ENCODE results near the gene COA8. TPM values are rescaled to one million over a fixed set of nuclear protein-coding genes. Genes with fewer than 3 reads are reported as not detected.

COA8 gene
- total RNA-seq, 2 experiments from 2014 or later: 28.3 to 34.3 TPM

DNA sequence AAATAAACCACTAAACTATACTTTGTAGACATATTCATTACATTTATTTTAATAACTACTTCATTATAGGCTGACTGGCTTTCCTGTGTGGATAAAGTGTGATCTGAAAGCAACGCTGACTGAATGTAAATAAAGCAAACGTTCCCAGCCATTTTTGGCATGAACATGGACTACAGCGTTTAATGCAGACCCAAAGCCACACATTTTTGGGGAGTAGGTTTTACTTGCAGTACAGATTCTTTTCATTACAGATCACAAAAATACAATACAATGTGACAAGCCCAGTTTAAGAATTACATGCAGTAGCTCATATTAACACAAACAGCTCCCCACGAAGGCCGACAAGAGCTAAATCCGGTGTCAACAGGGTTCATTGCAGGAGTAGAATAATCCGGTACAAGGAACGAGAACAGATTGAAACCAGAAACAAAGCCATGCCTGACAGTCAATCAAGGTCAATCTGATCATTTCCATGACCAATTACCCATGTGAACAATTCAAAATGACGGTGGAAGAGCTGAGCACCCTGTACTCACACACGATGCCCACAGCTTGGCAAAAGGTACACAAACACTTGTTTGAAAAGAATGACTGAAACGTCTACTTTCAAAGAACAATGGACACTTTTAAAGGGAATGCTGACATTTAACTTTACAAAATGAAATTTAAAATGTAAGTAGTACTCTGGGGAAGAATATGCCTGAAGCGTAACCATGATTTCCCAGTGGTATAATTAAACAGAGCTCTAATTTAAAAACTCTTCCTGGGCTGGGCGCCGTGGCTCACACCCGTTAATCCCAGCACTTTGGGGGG is 5.6 kb upstream of the COA8 start:
- ChIA-PET CTCF (interaction anchor here (1.0 to 1.5 kb wide), 5 partner anchors 10 to 123 kb away, joined by 3 to 8 read pairs (median 4); partner anchors contain the start of gene TRMT61A), POLR2A (interaction anchor here (0.5 kb wide), 1 partner anchor 263 kb away, joined by 3 read pairs; no protein-coding TSS in a partner anchor)
- no peak for DNase-seq
- no peaks in the 10 kb centered on the region for H3K9me3 Mint-ChIP-seq (ENCODE audit: insufficient read depth)
- no peaks in the 10 kb centered on the region for H3K27me3 Mint-ChIP-seq (ENCODE audit: low read depth)
- H3K27ac Mint-ChIP-seq: no peak overlapping the region
- H3K36me3 Mint-ChIP-seq (ENCODE audit: low read depth): peaks cover 31% of the 10 kb centered on the region
- H3K4me1 Mint-ChIP-seq (ENCODE audit: low read depth): peaks cover 35% of the 10 kb centered on the region
- H3K4me3 Mint-ChIP-seq: no peak overlapping the region
- no peak for ATAC-seq

GRCh38 chr14:103558071-103558882 is 4.5 kb upstream of the COA8 start:
- peaks cover 35% of the 10 kb centered on the region for H3K4me1 Mint-ChIP-seq (ENCODE audit: low read depth)
- no peak for ATAC-seq
- H3K36me3 Mint-ChIP-seq (ENCODE audit: low read depth): peaks cover 31% of the 10 kb centered on the region
- no peaks in the 10 kb centered on the region for H3K27me3 Mint-ChIP-seq (ENCODE audit: low read depth)
- ChIA-PET POLR2A (interaction anchor here (0.5 kb wide), 1 partner anchor 262 kb away, joined by 3 read pairs; no protein-coding TSS in a partner anchor), CTCF (interaction anchor here (1.2 to 5.1 kb wide), 4 partner anchors 29 to 122 kb away, joined by 3 to 23 read pairs (median 6); partner anchors contain the start of gene TRMT61A)
- DNase-seq: no peak
- no peak overlapping the region for H3K27ac Mint-ChIP-seq
- no peak overlapping the region for H3K4me3 Mint-ChIP-seq
- H3K9me3 Mint-ChIP-seq (ENCODE audit: insufficient read depth): no peaks in the 10 kb centered on the region

GRCh38 chr14:103559766-103560165 is 3.0 kb upstream of the COA8 start:
- Mint-ChIP-seq H3K4me3 (no peak overlapping the region), H3K9me3 (ENCODE audit: insufficient read depth) (no peaks in the 10 kb centered on the region), H3K27ac (no peak overlapping the region), H3K36me3 (ENCODE audit: low read depth) (peaks cover 30% of the 10 kb centered on the region), H3K27me3 (ENCODE audit: low read depth) (no peaks in the 10 kb centered on the region), H3K4me1 (ENCODE audit: low read depth) (peaks cover 46% of the 10 kb centered on the region)
- ChIA-PET POLR2A (interaction anchor here (1.1 kb wide), 1 partner anchor 32 kb away, joined by 3 read pairs; no protein-coding TSS in a partner anchor), CTCF (interaction anchor here (0.9 to 5.1 kb wide), 3 partner anchors 10 to 41 kb away, joined by 3 to 23 read pairs (median 3); no protein-coding TSS in a partner anchor)
- no peak for DNase-seq
- ATAC-seq: no peak

GRCh38 chr14:103560691-103561090 is 2.1 kb upstream of the COA8 start:
- H3K27me3 Mint-ChIP-seq (ENCODE audit: low read depth): no peaks in the 10 kb centered on the region
- H3K4me1 Mint-ChIP-seq (ENCODE audit: low read depth): peaks cover 49% of the 10 kb centered on the region
- POLR2A ChIA-PET: interaction anchor here (1.1 to 2.1 kb wide), 3 partner anchors 11 to 155 kb away, joined by 3 to 7 read pairs (median 3); partner anchors contain the start of genes XRCC3 and ZFYVE21
- peak overlapping the region; percentile 93 for H3K27ac Mint-ChIP-seq
- H3K36me3 Mint-ChIP-seq (ENCODE audit: low read depth): peaks cover 27% of the 10 kb centered on the region
- peak overlapping the region; percentile 91 for H3K4me3 Mint-ChIP-seq
- H3K9me3 Mint-ChIP-seq (ENCODE audit: insufficient read depth): no peaks in the 10 kb centered on the region
- DNase-seq (no peak), ATAC-seq (no peak)
- CTCF ChIA-PET: interaction anchor here (1.5 to 5.1 kb wide), 5 partner anchors 9 to 119 kb away, joined by 3 to 23 read pairs (median 7); no protein-coding TSS in a partner anchor

DNA sequence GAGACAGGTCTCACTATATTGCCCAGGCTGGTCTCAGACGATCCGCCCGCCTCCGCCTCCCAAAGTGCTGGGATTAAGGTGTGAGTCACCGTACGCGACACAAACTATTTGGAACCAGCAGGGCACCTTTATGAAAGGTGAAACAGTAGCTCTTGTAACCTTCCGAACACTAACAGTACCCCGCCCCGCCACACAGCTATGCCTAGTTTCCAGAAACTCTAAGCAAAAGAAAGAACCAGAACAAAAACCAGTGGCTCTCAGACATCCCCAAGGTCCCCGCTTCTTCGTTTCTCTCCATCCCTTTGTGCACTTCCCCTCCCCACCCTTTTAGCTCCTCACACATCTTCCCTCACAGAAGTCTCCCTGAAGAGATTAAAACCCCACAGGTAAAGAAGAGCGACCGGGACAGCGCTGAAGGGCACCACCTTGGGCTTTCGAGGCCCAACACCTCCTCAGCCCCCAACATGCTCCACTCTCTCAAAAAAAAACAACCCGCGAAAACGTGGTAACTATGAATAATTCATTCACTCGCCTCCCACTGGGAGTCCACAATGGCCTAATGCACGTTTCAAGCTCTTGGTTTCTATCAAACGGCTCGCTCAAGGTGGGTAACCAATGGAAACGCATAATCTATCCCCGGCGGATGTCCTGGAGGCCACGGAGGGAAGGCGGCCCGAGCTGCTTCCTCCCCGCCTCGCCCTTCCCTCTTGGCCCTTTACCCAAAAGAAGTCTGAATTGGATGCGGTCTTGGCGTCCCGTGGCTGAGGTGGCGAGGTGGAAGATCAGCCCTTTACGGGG is 1.2 kb upstream of the COA8 start:
- Mint-ChIP-seq H3K4me1 (ENCODE audit: low read depth) (peaks cover 55% of the 10 kb centered on the region), H3K9me3 (ENCODE audit: insufficient read depth) (no peaks in the 10 kb centered on the region), H3K4me3 (peak overlapping the region; percentile 91), H3K36me3 (ENCODE audit: low read depth) (peaks cover 30% of the 10 kb centered on the region), H3K27ac (peak overlapping the region; percentile 93), H3K27me3 (ENCODE audit: low read depth) (no peaks in the 10 kb centered on the region)
- CTCF ChIA-PET: interaction anchor here (0.6 to 5.1 kb wide), 6 partner anchors 10 to 360 kb away, joined by 3 to 23 read pairs (median 6); no protein-coding TSS in a partner anchor
- ATAC-seq (peak; percentile 52), DNase-seq (peak; percentile 67)
- POLR2A ChIA-PET: interaction anchor here (0.5 to 2.1 kb wide), 8 partner anchors 10 to 227 kb away, joined by 3 to 16 read pairs (median 5); partner anchors contain the start of genes EIF5, KLC1, TRMT61A and XRCC3

GRCh38 chr14:103562179-103562428 is 656 bp upstream of the COA8 start:
- DNase-seq: no peak
- ChIA-PET POLR2A (interaction anchor here (0.5 to 2.1 kb wide), 7 partner anchors 29 to 228 kb away, joined by 3 to 16 read pairs (median 6); partner anchors contain the start of genes EIF5, KLC1, TRMT61A and XRCC3), CTCF (interaction anchor here (1.3 to 5.1 kb wide), 5 partner anchors 9 to 360 kb away, joined by 3 to 23 read pairs (median 7); no protein-coding TSS in a partner anchor)
- no peaks in the 10 kb centered on the region for H3K9me3 Mint-ChIP-seq (ENCODE audit: insufficient read depth)
- H3K4me3 Mint-ChIP-seq: peak overlapping the region; percentile 91
- no peaks in the 10 kb centered on the region for H3K27me3 Mint-ChIP-seq (ENCODE audit: low read depth)
- peak overlapping the region; percentile 93 for H3K27ac Mint-ChIP-seq
- peaks cover 30% of the 10 kb centered on the region for H3K36me3 Mint-ChIP-seq (ENCODE audit: low read depth)
- no peak for ATAC-seq
- H3K4me1 Mint-ChIP-seq (ENCODE audit: low read depth): peaks cover 55% of the 10 kb centered on the region

- CTCF ChIA-PET: interaction anchor here (0.7 to 5.1 kb wide), 2 partner anchors 10 to 45 kb away, joined by 3 to 23 read pairs; no protein-coding TSS in a partner anchor
- peak overlapping the region; percentile 91 for H3K4me3 Mint-ChIP-seq
- peak overlapping the region; percentile 80 for H3K27ac Mint-ChIP-seq
- no peak for ATAC-seq
- H3K27me3 Mint-ChIP-seq (ENCODE audit: low read depth): no peaks in the 10 kb centered on the region
- POLR2A ChIA-PET: interaction anchor here (0.6 kb wide), 2 partner anchors 33 to 66 kb away, joined by 3 read pairs; partner anchors contain the start of gene KLC1
- no peaks in the 10 kb centered on the region for H3K9me3 Mint-ChIP-seq (ENCODE audit: insufficient read depth)
- DNase-seq: no peak
- peaks cover 52% of the 10 kb centered on the region for H3K4me1 Mint-ChIP-seq (ENCODE audit: low read depth)
- peaks cover 28% of the 10 kb centered on the region for H3K36me3 Mint-ChIP-seq (ENCODE audit: low read depth)
Measured at GRCh38 chr14:103563226-103563620, 463 bp downstream of the COA8 start.

GRCh38 chr14:103563844-103564505 is 1.2 kb downstream of the COA8 start:
- Mint-ChIP-seq H3K36me3 (ENCODE audit: low read depth) (peaks cover 28% of the 10 kb centered on the region), H3K4me3 (peak overlapping the region; percentile 91), H3K27me3 (ENCODE audit: low read depth) (no peaks in the 10 kb centered on the region), H3K4me1 (ENCODE audit: low read depth) (peaks cover 46% of the 10 kb centered on the region), H3K27ac (peak overlapping the region; percentile 33), H3K9me3 (ENCODE audit: insufficient read depth) (no peaks in the 10 kb centered on the region)
- ATAC-seq: no peak
- CTCF ChIA-PET: interaction anchor here (0.7 to 1.8 kb wide), 2 partner anchors 11 to 45 kb away, joined by 3 to 4 read pairs; no protein-coding TSS in a partner anchor
- DNase-seq: no peak
- POLR2A ChIA-PET: interaction anchor here (0.6 kb wide), 2 partner anchors 34 to 65 kb away, joined by 3 read pairs; partner anchors contain the start of gene KLC1

GRCh38 chr14:103568952-103569351 is 6.2 kb downstream of the COA8 start:
- Mint-ChIP-seq H3K9me3 (ENCODE audit: insufficient read depth) (no peaks in the 10 kb centered on the region), H3K27ac (no peak overlapping the region)
- CTCF ChIA-PET: interaction anchor here (1.0 to 1.1 kb wide), 3 partner anchors 9 to 111 kb away, joined by 3 to 7 read pairs (median 3); no protein-coding TSS in a partner anchor

GRCh38 chr14:103569408-103569807 is 6.6 kb downstream of the COA8 start:
- Mint-ChIP-seq H3K4me1 (ENCODE audit: low read depth) (peaks cover 13% of the 10 kb centered on the region), H3K36me3 (ENCODE audit: low read depth) (peaks cover 8% of the 10 kb centered on the region), H3K4me3 (no peak overlapping the region), H3K9me3 (ENCODE audit: insufficient read depth) (no peaks in the 10 kb centered on the region), H3K27ac (no peak overlapping the region), H3K27me3 (ENCODE audit: low read depth) (no peaks in the 10 kb centered on the region)
- DNase-seq: no peak
- CTCF ChIA-PET: interaction anchor here (1.0 to 1.1 kb wide), 3 partner anchors 10 to 111 kb away, joined by 3 to 7 read pairs (median 3); no protein-coding TSS in a partner anchor
- POLR2A ChIA-PET: no interaction called here
- ATAC-seq: no peak

More at GRCh38 chr14:103568952-103569351, 6.2 kb downstream of the COA8 start:
- peaks cover 16% of the 10 kb centered on the region for H3K4me1 Mint-ChIP-seq (ENCODE audit: low read depth)
- no peak overlapping the region for H3K4me3 Mint-ChIP-seq
- DNase-seq (no peak), ATAC-seq (no peak)
- H3K36me3 Mint-ChIP-seq (ENCODE audit: low read depth): peaks cover 7% of the 10 kb centered on the region
- POLR2A ChIA-PET: no interaction called here
- H3K27me3 Mint-ChIP-seq (ENCODE audit: low read depth): no peaks in the 10 kb centered on the region
